Measurements from ENCODE around the gene CBX3. TPM values are rescaled to one million over a fixed set of nuclear protein-coding genes. Genes with fewer than 3 reads are reported as not detected.

The CBX3 gene
- total and polyA plus RNA-seq, 2 of the 13 experiments (the other 11 are each of a cell fraction or from before 2014, with no cell fraction given) = 53.9 to 249 TPM

GRCh38 chr7:26202019-26202990 lies 760 bp downstream of the CBX3 start (continued):
- TF ChIP-seq MXD4 (CRISPR knock-in tag; IDR thresholded peaks at IDR 0.05) (0 out of 2 replicates have a peak, but pooled peaks have one; percentile 21), ZNF335 (CRISPR knock-in tag; IDR thresholded peaks at IDR 0.05) (no peak), ZBTB21 (CRISPR knock-in tag; IDR thresholded peaks at IDR 0.05) (no peak), CERS6 (CRISPR knock-in tag; IDR thresholded peaks at IDR 0.05) (no peak), BATF2 (CRISPR knock-in tag; IDR thresholded peaks at IDR 0.05) (no peak), ZNF749 (CRISPR knock-in tag; IDR thresholded peaks at IDR 0.05; ENCODE audit: borderline replicate concordance) (no peak), PHF8 (CRISPR knock-in tag; IDR thresholded peaks at IDR 0.05) (no peak), ZNF256 (CRISPR knock-in tag; conservative IDR thresholded peaks at IDR 0.05) (no peak), CREB3 (CRISPR knock-in tag; IDR thresholded peaks at IDR 0.05) (no peak), ZNF775 (CRISPR knock-in tag; IDR thresholded peaks at IDR 0.05; ENCODE audit: borderline replicate concordance) (no peak), ZFP36L2 (CRISPR knock-in tag; IDR thresholded peaks at IDR 0.05) (no peak), STAG1 (CRISPR knock-in tag; IDR thresholded peaks at IDR 0.05) (no peak), ZBTB20 (CRISPR knock-in tag; IDR thresholded peaks at IDR 0.05; ENCODE audit: borderline replicate concordance, low read depth) (no peak), ZNF598 (CRISPR knock-in tag; IDR thresholded peaks at IDR 0.05; ENCODE audit: borderline replicate concordance) (no peak), ZFY (CRISPR knock-in tag; IDR thresholded peaks at IDR 0.05) (peak; percentile 85), SOX6 (IDR thresholded peaks at IDR 0.05) (no peak), SOX6 (CRISPR knock-in tag; IDR thresholded peaks at IDR 0.05) (no peak), CCDC6 (CRISPR knock-in tag; IDR thresholded peaks at IDR 0.05) (no peak), SOX13 (IDR thresholded peaks at IDR 0.05) (no peak), SOX13 (CRISPR knock-in tag; conservative IDR thresholded peaks at IDR 0.05 in 1 of 2, IDR thresholded peaks at IDR 0.05 in 1 of 2) (0 out of 4 replicates have a peak, but pooled peaks of 1 of the 2 experiments have one; percentile 12), ATF1 (CRISPR knock-in tag; IDR thresholded peaks at IDR 0.05) (no peak), KDM5A (IDR thresholded peaks at IDR 0.05; ENCODE audit: borderline replicate concordance, low read length) (0 out of 2 replicates have a peak, but pooled peaks have one; percentile 34), ZNF75D (CRISPR knock-in tag; IDR thresholded peaks at IDR 0.05; ENCODE audit: borderline replicate concordance) (no peak), ZNF574 (CRISPR knock-in tag; IDR thresholded peaks at IDR 0.05) (0 out of 2 replicates have a peak, but pooled peaks have one; percentile 26), TOPORS (CRISPR knock-in tag; IDR thresholded peaks at IDR 0.05) (0 out of 2 replicates have a peak, but pooled peaks have one; percentile 20), JDP2 (CRISPR knock-in tag; IDR thresholded peaks at IDR 0.05; ENCODE audit: borderline replicate concordance) (no peak)

Data from HepG2 (cell line).